ENCODE measurements around the gene OR14A2.

DNA sequence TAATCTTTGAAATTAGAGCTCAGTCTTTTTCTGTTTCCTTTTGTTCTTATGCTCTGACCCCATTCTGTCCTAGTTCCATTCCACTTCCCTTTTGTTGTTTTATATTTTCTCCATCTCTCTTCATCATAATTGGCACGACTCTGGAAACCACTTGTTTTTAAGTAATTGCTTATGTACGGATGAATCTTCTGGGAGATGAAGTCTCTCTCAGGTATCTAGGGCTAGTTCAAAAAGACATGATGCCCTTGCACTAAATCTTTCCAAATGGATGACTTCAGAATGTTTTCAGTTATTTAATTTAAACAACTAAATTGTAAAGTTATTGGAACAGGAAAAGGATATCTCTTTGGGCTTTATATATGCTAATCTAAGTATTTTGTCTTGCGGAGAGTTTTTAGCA, 31.4 kb downstream of the OR14A2 start, which contains the start of gene OR6F1:
- TF ChIP-seq POLR2AphosphoS5 (IDR thresholded peaks at IDR 0.05; ENCODE audit: borderline replicate concordance, low read depth, low read length) (no peak), EZH2 (IDR thresholded peaks at IDR 0.05) (no peak)

All from SK-N-MC (cell line).